Measurements from ENCODE around the gene GNA12. TPM values are rescaled to one million over a fixed set of nuclear protein-coding genes. Genes with fewer than 3 reads are reported as not detected.
A peak's percentile ranks its signal among the peaks of the same experiment; 100 is the strongest.

GNA12 gene
- total and polyA plus RNA-seq, 10 of the 15 experiments (the other 5 are each of a cell fraction or from before 2014, with no cell fraction given), result 1.9 to 51.8 (median 12.6) TPM

DNA sequence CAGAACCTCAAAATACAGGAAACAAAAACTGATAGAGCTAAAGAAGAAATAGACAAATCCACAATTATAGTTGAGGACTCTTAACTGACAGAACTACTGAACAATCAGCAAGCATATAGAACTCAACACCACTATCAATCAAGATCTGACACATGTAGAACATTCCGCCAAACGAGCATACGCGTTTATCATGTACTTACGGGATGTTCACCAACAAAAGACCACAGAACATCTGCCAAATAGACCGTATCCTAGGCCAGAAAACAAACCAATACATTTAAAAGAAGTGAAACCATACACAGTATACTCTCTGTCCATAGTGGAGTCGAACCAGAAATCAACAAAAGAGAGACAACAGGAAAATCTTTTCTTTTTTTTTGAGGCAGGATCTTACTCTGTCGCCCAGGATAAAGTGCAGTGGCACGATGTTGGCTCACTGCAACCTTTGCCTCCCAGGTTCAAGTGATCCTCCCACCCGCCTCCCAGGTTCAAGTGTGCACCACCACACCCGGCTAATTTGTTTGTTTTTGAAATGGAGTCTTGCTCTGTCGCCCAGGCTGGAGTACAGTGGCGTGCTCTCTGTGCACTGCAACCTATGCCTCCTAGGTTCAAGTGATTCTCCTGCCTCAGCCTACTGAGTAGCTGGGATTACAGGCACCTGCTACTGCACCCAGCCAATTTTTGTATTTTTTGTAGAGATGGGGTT is 5.1 kb downstream of the GNA12 start (continued):
- TF ChIP-seq, protein P1, sequence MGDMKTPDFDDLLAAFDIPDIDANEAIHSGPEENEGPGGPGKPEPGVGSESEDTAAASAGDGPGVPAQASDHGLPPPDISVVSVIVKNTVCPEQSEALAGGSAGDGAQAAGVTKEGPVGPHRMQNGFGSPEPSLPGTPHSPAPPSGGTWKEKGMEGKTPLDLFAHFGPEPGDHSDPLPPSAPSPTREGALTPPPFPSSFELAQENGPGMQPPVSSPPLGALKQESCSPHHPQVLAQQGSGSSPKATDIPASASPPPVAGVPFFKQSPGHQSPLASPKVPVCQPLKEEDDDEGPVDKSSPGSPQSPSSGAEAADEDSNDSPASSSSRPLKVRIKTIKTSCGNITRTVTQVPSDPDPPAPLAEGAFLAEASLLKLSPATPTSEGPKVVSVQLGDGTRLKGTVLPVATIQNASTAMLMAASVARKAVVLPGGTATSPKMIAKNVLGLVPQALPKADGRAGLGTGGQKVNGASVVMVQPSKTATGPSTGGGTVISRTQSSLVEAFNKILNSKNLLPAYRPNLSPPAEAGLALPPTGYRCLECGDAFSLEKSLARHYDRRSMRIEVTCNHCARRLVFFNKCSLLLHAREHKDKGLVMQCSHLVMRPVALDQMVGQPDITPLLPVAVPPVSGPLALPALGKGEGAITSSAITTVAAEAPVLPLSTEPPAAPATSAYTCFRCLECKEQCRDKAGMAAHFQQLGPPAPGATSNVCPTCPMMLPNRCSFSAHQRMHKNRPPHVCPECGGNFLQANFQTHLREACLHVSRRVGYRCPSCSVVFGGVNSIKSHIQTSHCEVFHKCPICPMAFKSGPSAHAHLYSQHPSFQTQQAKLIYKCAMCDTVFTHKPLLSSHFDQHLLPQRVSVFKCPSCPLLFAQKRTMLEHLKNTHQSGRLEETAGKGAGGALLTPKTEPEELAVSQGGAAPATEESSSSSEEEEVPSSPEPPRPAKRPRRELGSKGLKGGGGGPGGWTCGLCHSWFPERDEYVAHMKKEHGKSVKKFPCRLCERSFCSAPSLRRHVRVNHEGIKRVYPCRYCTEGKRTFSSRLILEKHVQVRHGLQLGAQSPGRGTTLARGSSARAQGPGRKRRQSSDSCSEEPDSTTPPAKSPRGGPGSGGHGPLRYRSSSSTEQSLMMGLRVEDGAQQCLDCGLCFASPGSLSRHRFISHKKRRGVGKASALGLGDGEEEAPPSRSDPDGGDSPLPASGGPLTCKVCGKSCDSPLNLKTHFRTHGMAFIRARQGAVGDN (IDR thresholded peaks at IDR 0.05), result peak; percentile 53; the same call in 1 of the 2 replicates
- TF ChIP-seq NBN (IDR thresholded peaks at IDR 0.05) (peak; percentile 65; the same call in 1 of the 2 replicates), FOXM1 (IDR thresholded peaks at IDR 0.05; ENCODE audit: low read depth, low read length) (no peak), IRF4 (IDR thresholded peaks at IDR 0.05; ENCODE audit: low read depth, low read length) (0 out of 2 replicates have a peak, but pooled peaks have one; percentile 19), DPF2 (IDR thresholded peaks at IDR 0.05) (peak; percentile 33; the same call in 1 of the 2 replicates), RBBP5 (conservative IDR thresholded peaks at IDR 0.05) (no peak), JUNB (IDR thresholded peaks at IDR 0.05) (no peak), POLR2AphosphoS5 (IDR thresholded peaks at IDR 0.05; ENCODE audit: low read length) (no peak), IKZF1 (conservative IDR thresholded peaks at IDR 0.05) (peak; percentile 16; the same call in 1 of the 2 replicates), MYC (IDR thresholded peaks at IDR 0.05; ENCODE audit: insufficient read depth, insufficient read length, insufficient replicate concordance, low read length, severe bottlenecking) (no peak), IKZF2 (IDR thresholded peaks at IDR 0.05) (peak; percentile 55 to 64; a peak in 3 of 4 replicates), SRF (IDR thresholded peaks at IDR 0.05; ENCODE audit: low read depth in 2 of 2, low read length in 2 of 2) (no peak)
- TF ChIP-seq, protein P2, sequence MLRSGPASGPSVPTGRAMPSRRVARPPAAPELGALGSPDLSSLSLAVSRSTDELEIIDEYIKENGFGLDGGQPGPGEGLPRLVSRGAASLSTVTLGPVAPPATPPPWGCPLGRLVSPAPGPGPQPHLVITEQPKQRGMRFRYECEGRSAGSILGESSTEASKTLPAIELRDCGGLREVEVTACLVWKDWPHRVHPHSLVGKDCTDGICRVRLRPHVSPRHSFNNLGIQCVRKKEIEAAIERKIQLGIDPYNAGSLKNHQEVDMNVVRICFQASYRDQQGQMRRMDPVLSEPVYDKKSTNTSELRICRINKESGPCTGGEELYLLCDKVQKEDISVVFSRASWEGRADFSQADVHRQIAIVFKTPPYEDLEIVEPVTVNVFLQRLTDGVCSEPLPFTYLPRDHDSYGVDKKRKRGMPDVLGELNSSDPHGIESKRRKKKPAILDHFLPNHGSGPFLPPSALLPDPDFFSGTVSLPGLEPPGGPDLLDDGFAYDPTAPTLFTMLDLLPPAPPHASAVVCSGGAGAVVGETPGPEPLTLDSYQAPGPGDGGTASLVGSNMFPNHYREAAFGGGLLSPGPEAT (IDR thresholded peaks at IDR 0.05; ENCODE audit: low read depth), result peak; percentile 54; the same call in 1 of the 2 replicates
- TF ChIP-seq, protein P3, sequence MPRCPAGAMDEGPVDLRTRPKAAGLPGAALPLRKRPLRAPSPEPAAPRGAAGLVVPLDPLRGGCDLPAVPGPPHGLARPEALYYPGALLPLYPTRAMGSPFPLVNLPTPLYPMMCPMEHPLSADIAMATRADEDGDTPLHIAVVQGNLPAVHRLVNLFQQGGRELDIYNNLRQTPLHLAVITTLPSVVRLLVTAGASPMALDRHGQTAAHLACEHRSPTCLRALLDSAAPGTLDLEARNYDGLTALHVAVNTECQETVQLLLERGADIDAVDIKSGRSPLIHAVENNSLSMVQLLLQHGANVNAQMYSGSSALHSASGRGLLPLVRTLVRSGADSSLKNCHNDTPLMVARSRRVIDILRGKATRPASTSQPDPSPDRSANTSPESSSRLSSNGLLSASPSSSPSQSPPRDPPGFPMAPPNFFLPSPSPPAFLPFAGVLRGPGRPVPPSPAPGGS (IDR thresholded peaks at IDR 0.05; ENCODE audit: borderline replicate concordance, insufficient read depth, low read depth, low read length, poor library complexity, severe bottlenecking), result no peak
- TF ChIP-seq, protein P4, sequence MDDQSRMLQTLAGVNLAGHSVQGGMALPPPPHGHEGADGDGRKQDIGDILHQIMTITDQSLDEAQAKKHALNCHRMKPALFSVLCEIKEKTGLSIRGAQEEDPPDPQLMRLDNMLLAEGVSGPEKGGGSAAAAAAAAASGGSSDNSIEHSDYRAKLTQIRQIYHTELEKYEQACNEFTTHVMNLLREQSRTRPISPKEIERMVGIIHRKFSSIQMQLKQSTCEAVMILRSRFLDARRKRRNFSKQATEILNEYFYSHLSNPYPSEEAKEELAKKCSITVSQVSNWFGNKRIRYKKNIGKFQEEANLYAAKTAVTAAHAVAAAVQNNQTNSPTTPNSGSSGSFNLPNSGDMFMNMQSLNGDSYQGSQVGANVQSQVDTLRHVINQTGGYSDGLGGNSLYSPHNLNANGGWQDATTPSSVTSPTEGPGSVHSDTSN (IDR thresholded peaks at IDR 0.05; ENCODE audit: insufficient replicate concordance, low read depth, low read length), result peak; percentile 86
- TF ChIP-seq, protein P5, sequence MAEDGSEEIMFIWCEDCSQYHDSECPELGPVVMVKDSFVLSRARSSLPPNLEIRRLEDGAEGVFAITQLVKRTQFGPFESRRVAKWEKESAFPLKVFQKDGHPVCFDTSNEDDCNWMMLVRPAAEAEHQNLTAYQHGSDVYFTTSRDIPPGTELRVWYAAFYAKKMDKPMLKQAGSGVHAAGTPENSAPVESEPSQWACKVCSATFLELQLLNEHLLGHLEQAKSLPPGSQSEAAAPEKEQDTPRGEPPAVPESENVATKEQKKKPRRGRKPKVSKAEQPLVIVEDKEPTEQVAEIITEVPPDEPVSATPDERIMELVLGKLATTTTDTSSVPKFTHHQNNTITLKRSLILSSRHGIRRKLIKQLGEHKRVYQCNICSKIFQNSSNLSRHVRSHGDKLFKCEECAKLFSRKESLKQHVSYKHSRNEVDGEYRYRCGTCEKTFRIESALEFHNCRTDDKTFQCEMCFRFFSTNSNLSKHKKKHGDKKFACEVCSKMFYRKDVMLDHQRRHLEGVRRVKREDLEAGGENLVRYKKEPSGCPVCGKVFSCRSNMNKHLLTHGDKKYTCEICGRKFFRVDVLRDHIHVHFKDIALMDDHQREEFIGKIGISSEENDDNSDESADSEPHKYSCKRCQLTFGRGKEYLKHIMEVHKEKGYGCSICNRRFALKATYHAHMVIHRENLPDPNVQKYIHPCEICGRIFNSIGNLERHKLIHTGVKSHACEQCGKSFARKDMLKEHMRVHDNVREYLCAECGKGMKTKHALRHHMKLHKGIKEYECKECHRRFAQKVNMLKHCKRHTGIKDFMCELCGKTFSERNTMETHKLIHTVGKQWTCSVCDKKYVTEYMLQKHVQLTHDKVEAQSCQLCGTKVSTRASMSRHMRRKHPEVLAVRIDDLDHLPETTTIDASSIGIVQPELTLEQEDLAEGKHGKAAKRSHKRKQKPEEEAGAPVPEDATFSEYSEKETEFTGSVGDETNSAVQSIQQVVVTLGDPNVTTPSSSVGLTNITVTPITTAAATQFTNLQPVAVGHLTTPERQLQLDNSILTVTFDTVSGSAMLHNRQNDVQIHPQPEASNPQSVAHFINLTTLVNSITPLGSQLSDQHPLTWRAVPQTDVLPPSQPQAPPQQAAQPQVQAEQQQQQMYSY (CRISPR knock-in tag; IDR thresholded peaks at IDR 0.05), result no peak
